D721Med (cell line): ENCODE results near the gene TUT1.

Experiments used
- DNase-seq: peaks from one replicate; pipeline ENCODE4 v3.0.0; 2011; ENCODE audit warnings: low spot score; ENCODE audit not compliant: insufficient read length
- FAIRE-seq: peaks from 2 replicates; lab custom pipeline; 2011; peaks lifted over from hg19 to GRCh38; lab: Jason Lieb, UNC
- CTCF ChIP-seq: IDR thresholded peaks from 2 replicates; pipeline ENCODE4 v1.5.1; 2012; ENCODE audit warnings: mild to moderate bottlenecking, control low read depth; ENCODE audit not compliant: insufficient read depth; ENCODE audit errors: missing control alignments

The TUT1 gene

GRCh38 chr11:62534779-62535545 is 56.4 kb downstream of the TUT1 start:
- no peak for TF ChIP-seq CTCF
- FAIRE-seq (no peak), DNase-seq (no peak)

GRCh38 chr11:62532096-62532495 is 59.2 kb downstream of the TUT1 start:
- DNase-seq (no peak), FAIRE-seq (no peak)
- no peak for TF ChIP-seq CTCF
